Esophagus squamous epithelium (tissue), 5 donors: Measurements from ENCODE around the gene HOXC13. TPM values are rescaled to one million over a fixed set of nuclear protein-coding genes. Genes with fewer than 3 reads are reported as not detected.

Experiments used
- DNase-seq: peaks from one replicate; lab custom pipeline; 2025; lab: John Stamatoyannopoulos, UW
- H3K27ac ChIP-seq, 4 donors: fragments of 200-600 bp; sonication (generic); one replicate each; pipeline ENCODE4 v1.5.1; 2016 to 2019; ENCODE audit warnings: mild to moderate bottlenecking in 1 of 4
- H3K27me3 ChIP-seq, 4 donors: fragments of 200-600 bp; sonication (generic); 1 replicate in 3 of 4; 2 replicates in 1 of 4; pipeline versions ENCODE4 v1.5.1 to v1.6.0; 2017 to 2021; ENCODE audit warnings: antibody characterized with exemption in 1 of 4
- H3K36me3 ChIP-seq, 3 donors: fragments of 200-600 bp; sonication (generic); one replicate each; pipeline ENCODE4 v1.5.1; 2016 to 2019
- H3K4me1 ChIP-seq, 3 donors: fragments of 200-600 bp; sonication (generic); one replicate each; pipeline ENCODE4 v1.5.1; 2017 to 2019
- H3K4me3 ChIP-seq, 4 donors: fragments of 200-600 bp; sonication (generic); 1 replicate in 3 of 4; 2 replicates in 1 of 4; pipeline ENCODE4 v1.5.1; 2016 to 2019; ENCODE audit warnings: mild to moderate bottlenecking in 2 of 4, moderate library complexity in 1 of 4
- H3K9me3 ChIP-seq, 3 donors: fragments of 200-600 bp; sonication (generic); one replicate each; pipeline ENCODE4 v1.5.1; 2016 to 2019
- POLR2A ChIP-seq, 4 donors: fragments of 450-650 bp; IDR thresholded peaks; one replicate each; pipeline ENCODE4 v1.6.1; 2017; ENCODE audit warnings: antibody characterized with exemption in 4 of 4, mild to moderate bottlenecking in 4 of 4, moderate library complexity in 3 of 4
- WGBS, 2 donors: methylation state at CpG; one replicate each; pipeline ENCODE4 v1.1.5; 2018; 5-methylcytosine and 5-hydroxymethylcytosine counted together
- intact Hi-C: fragments of 100-400 bp; cut with DNase I; formaldehyde crosslinking; loops from one replicate; pipeline ENCODE4 v1.15.0; 2022
- total RNA-seq, 4 donors: library from RNA; depleted of rRNA; stranded (reverse); fragments of >200 nt; gene quantifications; one replicate each; pipeline ENCODE4 v1.1.0, GENCODE V29; 2016
- TF ChIP-seq, protein P1 (sequence below), 6 experiments: fragments of 450-650 bp in 4 of 6; fragments of 200-600 bp in 2 of 6; sonication (generic) in 2 of 6; IDR thresholded peaks; one replicate each; pipeline ENCODE4 v1.5.1; 2016 to 2019; ENCODE audit warnings: antibody characterized with exemption in 6 of 6, mild to moderate bottlenecking in 4 of 6, moderate library complexity in 4 of 6
- donor health status: DM: yes; HTN: yes; CAD: no.

HOXC13 gene
- total RNA-seq, 4 donors from 2014 or later, result 0.83 TPM; not detected in 3

GRCh38 chr12:53952871-53953734, 14.5 kb downstream of the HOXC13 start:
- TF ChIP-seq POLR2A (IDR thresholded peaks at IDR 0.05), result no peak
- TF ChIP-seq, protein P1, sequence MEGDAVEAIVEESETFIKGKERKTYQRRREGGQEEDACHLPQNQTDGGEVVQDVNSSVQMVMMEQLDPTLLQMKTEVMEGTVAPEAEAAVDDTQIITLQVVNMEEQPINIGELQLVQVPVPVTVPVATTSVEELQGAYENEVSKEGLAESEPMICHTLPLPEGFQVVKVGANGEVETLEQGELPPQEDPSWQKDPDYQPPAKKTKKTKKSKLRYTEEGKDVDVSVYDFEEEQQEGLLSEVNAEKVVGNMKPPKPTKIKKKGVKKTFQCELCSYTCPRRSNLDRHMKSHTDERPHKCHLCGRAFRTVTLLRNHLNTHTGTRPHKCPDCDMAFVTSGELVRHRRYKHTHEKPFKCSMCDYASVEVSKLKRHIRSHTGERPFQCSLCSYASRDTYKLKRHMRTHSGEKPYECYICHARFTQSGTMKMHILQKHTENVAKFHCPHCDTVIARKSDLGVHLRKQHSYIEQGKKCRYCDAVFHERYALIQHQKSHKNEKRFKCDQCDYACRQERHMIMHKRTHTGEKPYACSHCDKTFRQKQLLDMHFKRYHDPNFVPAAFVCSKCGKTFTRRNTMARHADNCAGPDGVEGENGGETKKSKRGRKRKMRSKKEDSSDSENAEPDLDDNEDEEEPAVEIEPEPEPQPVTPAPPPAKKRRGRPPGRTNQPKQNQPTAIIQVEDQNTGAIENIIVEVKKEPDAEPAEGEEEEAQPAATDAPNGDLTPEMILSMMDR (IDR thresholded peaks at IDR 0.05), result no peak
- Histone ChIP-seq H3K27me3 (peaks cover 60 to 100% (median 74%) of the 10 kb centered on the region in 4 donors), H3K36me3 (no peaks in the 10 kb centered on the region), H3K4me1 (peaks cover 5 to 48% (median 5%) of the 10 kb centered on the region in 3 donors), H3K4me3 (peak overlapping the region in 1 of 4 donors; percentile 15), H3K27ac (no peak overlapping the region), H3K9me3 (no peaks in the 10 kb centered on the region)
- intact Hi-C loops, result no loop called here
- DNase-seq, result no peak
- 13 to 14% methylated on average over 26 to 30 of the region's 38 CpGs for WGBS, 2 donors

GRCh38 chr12:53953831-53954693, 15.4 kb downstream of the HOXC13 start:
- Histone ChIP-seq H3K9me3 (no peaks in the 10 kb centered on the region), H3K27me3 (peaks cover 60 to 100% (median 78%) of the 10 kb centered on the region in 4 donors), H3K36me3 (no peaks in the 10 kb centered on the region), H3K4me3 (no peak overlapping the region), H3K4me1 (peaks cover 5 to 48% (median 5%) of the 10 kb centered on the region in 3 donors), H3K27ac (no peak overlapping the region)
- TF ChIP-seq, protein P1 (IDR thresholded peaks at IDR 0.05), result no peak
- no peak for TF ChIP-seq POLR2A (IDR thresholded peaks at IDR 0.05)
- no peak for DNase-seq
- intact Hi-C loops, result no loop called here
- 6 to 11% methylated on average over 16 to 17 of the region's 19 CpGs for WGBS, 2 donors

- Histone ChIP-seq H3K4me3 (no peak within 1 kb of the TSS), H3K4me1 (peaks cover 5 to 48% (median 5%) of the 10 kb centered on the region in 3 donors), H3K27me3 (peaks cover 55 to 100% (median 77%) of the 10 kb centered on the region in 4 donors), H3K9me3 (no peaks in the 10 kb centered on the region), H3K36me3 (no peaks in the 10 kb centered on the region), H3K27ac (no peak within 1 kb of the TSS)
- DNase-seq, result no peak
- intact Hi-C loops, result no loop called here
- 1 to 6% methylated on average over 7 to 8 of the region's 20 CpGs for WGBS, 2 donors
- no peak for TF ChIP-seq POLR2A (IDR thresholded peaks at IDR 0.05)
- TF ChIP-seq, protein P1 (IDR thresholded peaks at IDR 0.05), result no peak
These were observed 16.0 kb downstream of the HOXC13 start, which contains the start of gene HOXC12 for GRCh38 chr12:53954694-53955035. Gene HOXC12, plus strand, starts transcription at chr12:53954903. Its CDS starts 27 bp downstream, at chr12:53954930.

DNA sequence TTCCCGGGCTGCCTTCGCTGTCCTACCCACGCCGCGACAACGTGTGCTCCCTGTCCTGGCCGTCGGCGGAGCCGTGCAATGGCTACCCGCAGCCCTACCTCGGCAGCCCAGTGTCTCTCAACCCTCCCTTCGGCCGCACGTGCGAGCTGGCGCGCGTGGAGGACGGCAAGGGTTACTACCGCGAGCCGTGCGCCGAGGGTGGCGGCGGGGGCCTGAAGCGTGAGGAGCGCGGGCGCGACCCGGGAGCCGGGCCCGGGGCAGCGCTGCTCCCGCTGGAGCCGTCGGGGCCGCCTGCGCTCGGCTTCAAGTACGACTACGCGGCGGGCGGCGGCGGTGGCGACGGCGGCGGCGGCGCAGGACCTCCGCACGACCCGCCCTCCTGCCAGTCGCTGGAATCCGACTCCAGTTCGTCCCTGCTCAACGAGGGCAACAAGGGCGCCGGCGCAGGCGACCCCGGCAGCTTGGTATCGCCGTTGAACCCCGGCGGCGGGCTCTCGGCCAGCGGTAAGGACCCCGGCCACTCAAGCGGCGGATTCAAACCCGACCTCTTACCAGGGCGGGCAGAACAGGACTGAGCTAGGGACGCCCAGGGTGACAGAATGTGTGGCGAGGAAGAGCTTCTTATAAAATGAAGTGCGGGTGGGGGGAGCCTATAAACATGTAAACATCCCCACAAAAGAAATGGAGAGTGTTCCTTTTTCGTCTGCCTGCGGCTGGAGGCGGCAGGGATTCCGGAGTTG, 16.6 kb downstream of the HOXC13 start:
- TF ChIP-seq, protein P1 (IDR thresholded peaks at IDR 0.05), result no peak
- no peak for TF ChIP-seq POLR2A (IDR thresholded peaks at IDR 0.05)
- Histone ChIP-seq H3K9me3 (no peaks in the 10 kb centered on the region), H3K4me3 (no peak overlapping the region), H3K4me1 (peaks cover 5 to 48% (median 5%) of the 10 kb centered on the region in 3 donors), H3K27ac (no peak overlapping the region), H3K27me3 (peaks cover 50 to 100% (median 78%) of the 10 kb centered on the region in 4 donors), H3K36me3 (no peaks in the 10 kb centered on the region)
- intact Hi-C loops, result no loop called here
- 4 to 15% methylated on average over 6 to 20 of the region's 86 CpGs for WGBS, 2 donors
- no peak for DNase-seq
